K562 (cell line): ENCODE results near the gene GLTPD2. TPM values are rescaled to one million over a fixed set of nuclear protein-coding genes. Genes with fewer than 3 reads are reported as not detected.

Experiments used
- ATAC-seq: fragments of 200-7000 bp; cut with Tn5 transposase; 3 replicates; pipeline ENCODE4 v1.9.1; 2020; ENCODE audit warnings: moderate library complexity
- BruUV-seq: library from RNA; stranded (reverse); fragments of 400-500 nt; replicated peaks from 2 replicates; lab custom pipeline; 2021; lab: Mats Ljungman, UMichigan
- CTCF ChIA-PET: fragments of 300-600 bp; formaldehyde crosslinking; extraction: SDS; loops from one replicate; lab custom pipeline; 2021; ENCODE audit warnings: low intra/inter-chr PET ratio; lab: Yijun Ruan, JAX
- POLR2A ChIA-PET: fragments of 300-600, 350-650 bp; sonication (Branson Sonifier 250); formaldehyde crosslinking; extraction: SDS; loops from one replicate; lab custom pipeline; 2021; ENCODE audit warnings: antibody characterized with exemption, inconsistent platforms; lab: Yijun Ruan, JAX
- DNase-seq, 4 experiments: peaks; one replicate each; pipeline versions ENCODE4 v3.0.0 to v3.0.0-alpha.2; 2011 to 2018; ENCODE audit warnings: low spot score in 3 of 4, mixed read lengths in 3 of 4; ENCODE audit errors: extremely low read depth in 1 of 4
- FAIRE-seq: peaks from 2 replicates; lab custom pipeline; 2011; peaks lifted over from hg19 to GRCh38; lab: Jason Lieb, UNC
- H2AFZ ChIP-seq: 2 replicates; pipeline ENCODE4 v1.6.0; 2011; ENCODE audit warnings: low read depth, low read length, control low read depth, inconsistent platforms
- H3K27ac ChIP-seq: fragments of 200-600 bp; 3 replicates; pipeline ENCODE4 v1.8.0; 2011; ENCODE audit warnings: low read depth, mild to moderate bottlenecking, control low read depth, inconsistent platforms, low read length, moderate library complexity, mixed read lengths; ENCODE audit errors: extremely low read depth
- H3K27me3 ChIP-seq, 2 experiments: fragments of 300-600 bp in 1 of 2; 2 replicates in 1 of 2; 3 replicates in 1 of 2; pipeline versions ENCODE4 v1.6.0 to v1.8.0; 2011; ENCODE audit warnings: inconsistent platforms in 2 of 2, low read length in 2 of 2, mild to moderate bottlenecking in 1 of 2, mixed read lengths in 1 of 2, moderate library complexity in 1 of 2; ENCODE audit not compliant: control insufficient read depth in 2 of 2, insufficient read depth in 2 of 2
- H3K36me3 ChIP-seq: fragments of 300-600 bp; 3 replicates; pipeline ENCODE4 v1.8.0; 2011; ENCODE audit warnings: mild to moderate bottlenecking, low read length, inconsistent platforms; ENCODE audit not compliant: control insufficient read depth, insufficient read depth
- H3K4me1 ChIP-seq, 2 experiments: fragments of 200-600 bp in 1 of 2; replicated peaks in 1 of 2; 2 replicates in 1 of 2; 3 replicates in 1 of 2; pipeline versions ENCODE4 v1.5.1 to v1.8.0; 2011; ENCODE audit warnings: inconsistent platforms in 2 of 2, low read length in 2 of 2, mild to moderate bottlenecking in 1 of 2, mixed read lengths in 1 of 2, moderate library complexity in 1 of 2; ENCODE audit not compliant: control insufficient read depth in 2 of 2, insufficient read depth in 2 of 2
- H3K4me2 ChIP-seq: 2 replicates; pipeline ENCODE4 v1.6.1; 2011; ENCODE audit warnings: low read length, control low read depth, inconsistent platforms, mixed read lengths; ENCODE audit not compliant: insufficient read depth
- H3K4me3 ChIP-seq: fragments of 200-600 bp; sonication (generic), shearing (Covaris generic); 2 replicates; pipeline ENCODE4 v1.5.1; 2016; ENCODE audit warnings: control low read depth, inconsistent platforms
- H3K79me2 ChIP-seq: fragments of 200-600 bp; 3 replicates; pipeline ENCODE4 v1.8.0; 2011; ENCODE audit warnings: low read length, inconsistent platforms; ENCODE audit not compliant: control insufficient read depth, insufficient read depth
- H3K9ac ChIP-seq, 2 experiments: 2 replicates each; pipeline versions ENCODE4 v1.6.0 to v1.6.1; 2011; ENCODE audit warnings: low read depth in 2 of 2, low read length in 2 of 2, control low read depth in 1 of 2, inconsistent platforms in 1 of 2, mild to moderate bottlenecking in 1 of 2, mixed read lengths in 1 of 2; ENCODE audit not compliant: insufficient read depth in 1 of 2
- H3K9me1 ChIP-seq: one replicate; pipeline ENCODE4 v1.6.0; 2011; ENCODE audit warnings: inconsistent platforms, mild to moderate bottlenecking, low read length, moderate library complexity; ENCODE audit not compliant: control insufficient read depth, insufficient read depth
- H3K9me3 ChIP-seq: replicated peaks from 2 replicates; pipeline ENCODE4 v1.5.1; 2011; ENCODE audit warnings: low read depth, low read length, inconsistent platforms; ENCODE audit not compliant: control insufficient read depth, insufficient read depth
- H4K20me1 ChIP-seq: replicated peaks from 2 replicates; pipeline ENCODE4 v1.6.1; 2011; ENCODE audit warnings: low read length, inconsistent platforms, mixed read lengths; ENCODE audit not compliant: control insufficient read depth, insufficient read depth
- EGR1 ChIP-seq: fragments of 450-650 bp; conservative IDR thresholded peaks from 2 replicates; pipeline ENCODE4 v1.6.1; 2017; ENCODE audit warnings: mild to moderate bottlenecking
- KAT7 ChIP-seq: sonication (generic); formaldehyde crosslinking; IDR thresholded peaks from 2 replicates; pipeline ENCODE4 v1.8.0; 2022; ENCODE audit warnings: missing genetic modification reagents, mild to moderate bottlenecking, borderline replicate concordance
- MTA1 ChIP-seq: fragments of 450-650 bp; IDR thresholded peaks from 2 replicates; pipeline ENCODE4 v1.6.1; 2017; ENCODE audit warnings: borderline replicate concordance
- NCOA6 ChIP-seq: fragments of 450-650 bp; IDR thresholded peaks from 2 replicates; pipeline ENCODE4 v1.6.1; 2017; ENCODE audit warnings: mild to moderate bottlenecking
- NKRF ChIP-seq: fragments of 450-650 bp; IDR thresholded peaks from 2 replicates; pipeline ENCODE4 v1.6.1; 2016; ENCODE audit warnings: borderline replicate concordance
- RBFOX2 ChIP-seq: fragments of 200-400 bp; formaldehyde crosslinking; IDR thresholded peaks from 2 replicates; pipeline ENCODE4 v1.6.1; 2017; ENCODE audit warnings: low read depth, mild to moderate bottlenecking, low read length, moderate library complexity
- RBM25 ChIP-seq: fragments of 200-400 bp; formaldehyde crosslinking; IDR thresholded peaks from 2 replicates; pipeline ENCODE4 v1.6.1; 2018; ENCODE audit warnings: low read length, low read depth, moderate library complexity; ENCODE audit not compliant: severe bottlenecking
- SIN3A ChIP-seq, 2 experiments: fragments of 150-350 bp in 1 of 2; IDR thresholded peaks; 2 replicates each; pipeline ENCODE4 v1.6.1; 2011 to 2016; ENCODE audit warnings: borderline replicate concordance in 2 of 2, low read depth in 2 of 2, low read length in 2 of 2, mild to moderate bottlenecking in 2 of 2, moderate library complexity in 2 of 2; ENCODE audit not compliant: control insufficient read depth in 1 of 2
- YY1 ChIP-seq, 3 experiments: IDR thresholded peaks; 2 replicates each; pipeline ENCODE4 v1.6.1; 2011; ENCODE audit warnings: low read length in 2 of 3, mild to moderate bottlenecking in 2 of 3, moderate library complexity in 2 of 3, borderline replicate concordance in 1 of 3, control low read depth in 1 of 3, low read depth in 1 of 3; ENCODE audit not compliant: insufficient read depth in 3 of 3, insufficient replicate concordance in 2 of 3, control insufficient read depth in 1 of 3, insufficient read length in 1 of 3; ENCODE audit errors: extremely low read depth in 1 of 3
- ZNF184 ChIP-seq: sonication (generic); formaldehyde crosslinking; IDR thresholded peaks from 2 replicates; pipeline ENCODE4 v1.5.0; 2020; ENCODE audit warnings: missing genetic modification reagents
- ZNF384 ChIP-seq: IDR thresholded peaks from 2 replicates; pipeline ENCODE4 v1.6.1; 2012; ENCODE audit warnings: low read depth, low read length, improper control_type of control experiment
- ZNF511 ChIP-seq: sonication (generic); formaldehyde crosslinking; IDR thresholded peaks from 2 replicates; pipeline ENCODE4 v1.8.0; 2022; ENCODE audit warnings: mild to moderate bottlenecking, missing genetic modification reagents
- WGBS: fragments of 100-300 bp; shearing (Covaris generic); methylation state at CpG from one replicate; pipeline ENCODE4 v1.1.6; 2016; ENCODE audit warnings: low coverage, mixed read lengths; ENCODE audit not compliant: insufficient coverage; ENCODE audit errors: missing lambda C conversion rate; 5-methylcytosine and 5-hydroxymethylcytosine counted together
- in situ Hi-C: fragments of 300-500 bp; cut with MboI; formaldehyde crosslinking; loops from 4 replicates; pipeline ENCODE4 v1.15.0; 2018; ENCODE audit warnings: inconsistent platforms, mixed read lengths
- intact Hi-C: fragments of 100-400 bp; cut with micrococcal nuclease; formaldehyde crosslinking; loops from 2 replicates; pipeline ENCODE4 v1.14.2; 2022
- polyA plus RNA-seq, 8 experiments: library from polyadenylated mRNA; depleted of rRNA in 4 of 8; stranded (reverse) in 5 of 8; unstranded in 3 of 8; fragments of >200 nt; fragmentation: Nextera tagmentation in 2 of 8; fragmentation: Illumina TruSeq in 1 of 8; extraction: Ambion mirVana in 2 of 8; extraction: Trizol in 1 of 8; gene quantifications; 2 replicates each; pipeline versions ENCODE4 v1.2.1 to v1.2.3, GENCODE V29; 2011 to 2014; ENCODE audit warnings: inconsistent platforms in 1 of 8, missing spikeins in 1 of 8
- total RNA-seq, 7 experiments: library from RNA; depleted of rRNA in 6 of 7; stranded (reverse); fragments of >200 nt in 6 of 7; fragmentation: Illumina TruSeq in 2 of 7; extraction: Trizol in 2 of 7; gene quantifications; 2 replicates each; pipeline versions ENCODE4 v1.2.1 to v1.2.3, GENCODE V29; 2011 to 2021; ENCODE audit warnings: low replicate concordance in 1 of 7

Gene GLTPD2
- total and polyA plus RNA-seq, 9 of the 15 experiments (the other 6 are each of a cell fraction or from before 2014, with no cell fraction given), result not detected

GRCh38 chr17:4795168-4795567 lies 6.4 kb downstream of the GLTPD2 start:
- ChIA-PET CTCF (no interaction called here), POLR2A (no interaction called here)
- WGBS, result 100% methylated on average over 1 of the region's 1 CpG
- peak overlapping the region; percentile 87; the same call in 1 of the 2 replicates for H2AFZ ChIP-seq
- no peak for DNase-seq
- no peaks in the 10 kb centered on the region for H3K27me3 ChIP-seq
- no peak overlapping the region for H3K4me2 ChIP-seq
- BruUV-seq, result no TSS peak
- H3K36me3 ChIP-seq, result peaks cover 19% of the 10 kb centered on the region; the same call in 2 of the 3 replicates
- no peak overlapping the region for H3K27ac ChIP-seq
- TF ChIP-seq ZNF184 (peak; percentile 61; the same call in 1 of the 2 replicates), RBFOX2 (no peak), RBM25 (peak; percentile 9)
- no peaks in the 10 kb centered on the region for H4K20me1 ChIP-seq
- H3K79me2 ChIP-seq, result peaks cover 15% of the 10 kb centered on the region
- H3K9me1 ChIP-seq, result no peaks in the 10 kb centered on the region
- no peak overlapping the region for H3K9ac ChIP-seq
- no peak for FAIRE-seq
- no peak for ATAC-seq
- peaks cover 0 to 8% of the 10 kb centered on the region in 2 experiments; a peak in 2 of 5 replicates for H3K4me1 ChIP-seq
- H3K4me3 ChIP-seq, result no peak overlapping the region
- in situ Hi-C loops (no loop called here), intact Hi-C loops (loop anchor here (1.0 kb wide), 1 partner anchor 43 kb away; no protein-coding TSS in a partner anchor)
- H3K9me3 ChIP-seq, result no peaks in the 10 kb centered on the region

GRCh38 chr17:4796552-4796920 lies 7.8 kb downstream of the GLTPD2 start:
- DNase-seq (peak; percentile 50 to 60 (median 52)), ATAC-seq (peak; percentile 88), FAIRE-seq (peak; percentile 62)
- BruUV-seq, result no TSS peak
- in situ Hi-C loops, result no loop called here
- no peaks in the 10 kb centered on the region for H4K20me1 ChIP-seq
- no peaks in the 10 kb centered on the region for H3K9me1 ChIP-seq
- H3K4me3 ChIP-seq, result peak overlapping the region; percentile 97
- H3K4me1 ChIP-seq, result peaks cover 0 to 5% of the 10 kb centered on the region in 2 experiments; a peak in 2 of 5 replicates
- peaks cover 19% of the 10 kb centered on the region; the same call in 2 of the 3 replicates for H3K36me3 ChIP-seq
- peak overlapping the region; percentile 99 for H3K4me2 ChIP-seq
- peaks cover 15% of the 10 kb centered on the region for H3K79me2 ChIP-seq
- WGBS, result 0% methylated on average over 6 of the region's 7 CpGs
- no peaks in the 10 kb centered on the region for H3K27me3 ChIP-seq
- POLR2A ChIA-PET, result interaction anchor here (1.5 kb wide), 1 partner anchor 42 kb away, joined by 6 read pairs; no protein-coding TSS in a partner anchor
- no peaks in the 10 kb centered on the region for H3K9me3 ChIP-seq
- H3K9ac ChIP-seq, result peak overlapping the region; percentile 91 to 95
- intact Hi-C loops, result loop anchor here (1.0 kb wide), 1 partner anchor 37 kb away; the partner anchor contains the start of gene MINK1
- peak overlapping the region; percentile 87 for H2AFZ ChIP-seq
- H3K27ac ChIP-seq, result peak overlapping the region; percentile 82
- CTCF ChIA-PET, result no interaction called here
- TF ChIP-seq KAT7 (CRISPR knock-in tag) (0 out of 2 replicates have a peak, but pooled peaks have one; percentile 2), NCOA6 (no peak), SIN3A (IDR thresholded peaks at IDR 0.05; ENCODE audit: borderline replicate concordance in 2 of 2, control insufficient read depth in 1 of 2, low read depth in 2 of 2, low read length in 2 of 2) (peak in 1 of 2 experiments; percentile 80; a peak in 1 of 4 replicates), ZNF511 (CRISPR knock-in tag) (no peak), EGR1 (peak; percentile 62), YY1 (IDR thresholded peaks at IDR 0.05; ENCODE audit: borderline replicate concordance in 1 of 3, control insufficient read depth in 1 of 3, extremely low read depth in 1 of 3, insufficient read depth in 3 of 3, insufficient read length in 1 of 3, insufficient replicate concordance in 2 of 3, low read depth in 1 of 3, low read length in 2 of 3) (peak in 1 of 3 experiments; percentile 70), NKRF (peak; percentile 32; the same call in 1 of the 2 replicates), ZNF384 (no peak), MTA1 (no peak)
